ENCODE data around the gene IRS1.

GRCh38 chr2:226759768-226760167 is 39.9 kb downstream of the IRS1 start:
- TF ChIP-seq CTCF (conservative IDR thresholded peaks at IDR 0.05 in 1 of 2, IDR thresholded peaks at IDR 0.05 in 1 of 2; ENCODE audit: low read depth in 1 of 2, low read length in 2 of 2) (no peak), EZH2 (IDR thresholded peaks at IDR 0.05; ENCODE audit: low read length, missing control alignments) (no peak)

Data from fibroblast of lung (primary cell).